AG04449 (cell line): ENCODE data around the gene BBS9.

Experiments
- CTCF ChIA-PET: fragments of 350-600 bp; formaldehyde crosslinking; extraction: SDS; loops from one replicate; lab custom pipeline; 2021; ENCODE audit warnings: antibody characterized with exemption; lab: Yijun Ruan, JAX
- POLR2A ChIA-PET: fragments of 400-600, 350-600 bp; formaldehyde crosslinking; extraction: SDS; loops from one replicate; lab custom pipeline; 2020; ENCODE audit warnings: antibody characterized with exemption, inconsistent platforms; lab: Yijun Ruan, JAX
- DNase-seq: peaks from one replicate; pipeline ENCODE4 v3.0.0-alpha.2; 2010; ENCODE audit warnings: low read depth, low spot score
- H3K4me3 ChIP-seq: 2 replicates; pipeline ENCODE4 v1.5.1; 2011; ENCODE audit warnings: low read depth, mild to moderate bottlenecking, control low read depth, low read length
- CTCF ChIP-seq: IDR thresholded peaks from one replicate; pipeline ENCODE4 v1.5.1; 2011; ENCODE audit warnings: mild to moderate bottlenecking, moderate library complexity, low read length, control low read depth, inconsistent platforms; ENCODE audit not compliant: insufficient read depth; ENCODE audit errors: missing control alignments

The BBS9 gene

GRCh38 chr7:33369888-33370287 is 240.5 kb downstream of the BBS9 start:
- ChIA-PET POLR2A (no interaction called here), CTCF (no interaction called here)
- no peak overlapping the region for H3K4me3 ChIP-seq
- DNase-seq: no peak
- no peak for TF ChIP-seq CTCF

GRCh38 chr7:33373195-33373594 is 243.8 kb downstream of the BBS9 start:
- no peak for TF ChIP-seq CTCF

GRCh38 chr7:33379891-33380525 is 250.6 kb downstream of the BBS9 start:
- DNase-seq: no peak
- ChIA-PET POLR2A (no interaction called here), CTCF (no interaction called here)
- TF ChIP-seq CTCF: no peak
- no peak overlapping the region for H3K4me3 ChIP-seq

More at GRCh38 chr7:33373195-33373594, 243.8 kb downstream of the BBS9 start:
- H3K4me3 ChIP-seq: no peak overlapping the region
- ChIA-PET POLR2A (no interaction called here), CTCF (no interaction called here)
- DNase-seq: no peak

- no peak for TF ChIP-seq CTCF
- ChIA-PET CTCF (no interaction called here), POLR2A (no interaction called here)
- no peak overlapping the region for H3K4me3 ChIP-seq
- DNase-seq: no peak
These were observed 259.0 kb downstream of the BBS9 start for GRCh38 chr7:33388332-33388731.

- TF ChIP-seq CTCF: no peak
- ChIA-PET POLR2A (no interaction called here), CTCF (no interaction called here)
- H3K4me3 ChIP-seq: no peak overlapping the region
- DNase-seq: no peak
These were observed 262.8 kb downstream of the BBS9 start for GRCh38 chr7:33392148-33392547.

- CTCF ChIA-PET: no interaction called here
- no peak for TF ChIP-seq CTCF
- POLR2A ChIA-PET: no interaction called here
These were observed 264.4 kb downstream of the BBS9 start for GRCh38 chr7:33393770-33394169.

More at GRCh38 chr7:33393770-33394169, 264.4 kb downstream of the BBS9 start:
- H3K4me3 ChIP-seq: no peak overlapping the region
- no peak for DNase-seq
